ENCODE results near the gene MRO.
"Not testable (repeated sequence)": the region's sequence is repeated elsewhere in the genome, so short reads cannot be mapped to it uniquely, and the experiment has no call there.

GRCh38 chr18:50833496-50833895 lies 13.7 kb upstream of the MRO start:
- TF ChIP-seq, protein P1, sequence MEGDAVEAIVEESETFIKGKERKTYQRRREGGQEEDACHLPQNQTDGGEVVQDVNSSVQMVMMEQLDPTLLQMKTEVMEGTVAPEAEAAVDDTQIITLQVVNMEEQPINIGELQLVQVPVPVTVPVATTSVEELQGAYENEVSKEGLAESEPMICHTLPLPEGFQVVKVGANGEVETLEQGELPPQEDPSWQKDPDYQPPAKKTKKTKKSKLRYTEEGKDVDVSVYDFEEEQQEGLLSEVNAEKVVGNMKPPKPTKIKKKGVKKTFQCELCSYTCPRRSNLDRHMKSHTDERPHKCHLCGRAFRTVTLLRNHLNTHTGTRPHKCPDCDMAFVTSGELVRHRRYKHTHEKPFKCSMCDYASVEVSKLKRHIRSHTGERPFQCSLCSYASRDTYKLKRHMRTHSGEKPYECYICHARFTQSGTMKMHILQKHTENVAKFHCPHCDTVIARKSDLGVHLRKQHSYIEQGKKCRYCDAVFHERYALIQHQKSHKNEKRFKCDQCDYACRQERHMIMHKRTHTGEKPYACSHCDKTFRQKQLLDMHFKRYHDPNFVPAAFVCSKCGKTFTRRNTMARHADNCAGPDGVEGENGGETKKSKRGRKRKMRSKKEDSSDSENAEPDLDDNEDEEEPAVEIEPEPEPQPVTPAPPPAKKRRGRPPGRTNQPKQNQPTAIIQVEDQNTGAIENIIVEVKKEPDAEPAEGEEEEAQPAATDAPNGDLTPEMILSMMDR (IDR thresholded peaks at IDR 0.05) = not testable (repeated sequence)
- not testable (repeated sequence) for TF ChIP-seq SIN3A (IDR thresholded peaks at IDR 0.05; ENCODE audit: borderline replicate concordance, insufficient read depth, low read depth, low read length); POLR2AphosphoS5 (IDR thresholded peaks at IDR 0.05; ENCODE audit: low read depth, low read length); REST (IDR thresholded peaks at IDR 0.05; ENCODE audit: insufficient read depth in 1 of 2, low read depth in 2 of 2, low read length in 1 of 2); TCF7L2 (IDR thresholded peaks at IDR 0.05; ENCODE audit: low read depth, low read length)
